GM19043 (cell line): ENCODE measurements around the gene ACIN1.
A peak's percentile ranks its signal among the peaks of the same experiment; 100 is the strongest.
"Not testable (repeated sequence)": the region's sequence is repeated elsewhere in the genome, so short reads cannot be mapped to it uniquely, and the experiment has no call there.

Experiments used
- ATAC-seq: cut with Tn5 transposase; IDR thresholded peaks from one replicate; pipeline ENCODE4 v1.9.1; 2021; ENCODE audit warnings: low read depth; ENCODE audit not compliant: unreplicated experiment

ACIN1 gene

GRCh38 chr14:23023022-23023794 lies 71.7 kb downstream of the ACIN1 start:
- ATAC-seq: no peak

- no peak for ATAC-seq
Observed at GRCh38 chr14:23021889-23022442, 73.0 kb downstream of the ACIN1 start.

GRCh38 chr14:23021434-23021833 lies 73.5 kb downstream of the ACIN1 start:
- ATAC-seq: no peak

- no peak for ATAC-seq
Observed at GRCh38 chr14:23020143-23021128, 74.5 kb downstream of the ACIN1 start.

DNA sequence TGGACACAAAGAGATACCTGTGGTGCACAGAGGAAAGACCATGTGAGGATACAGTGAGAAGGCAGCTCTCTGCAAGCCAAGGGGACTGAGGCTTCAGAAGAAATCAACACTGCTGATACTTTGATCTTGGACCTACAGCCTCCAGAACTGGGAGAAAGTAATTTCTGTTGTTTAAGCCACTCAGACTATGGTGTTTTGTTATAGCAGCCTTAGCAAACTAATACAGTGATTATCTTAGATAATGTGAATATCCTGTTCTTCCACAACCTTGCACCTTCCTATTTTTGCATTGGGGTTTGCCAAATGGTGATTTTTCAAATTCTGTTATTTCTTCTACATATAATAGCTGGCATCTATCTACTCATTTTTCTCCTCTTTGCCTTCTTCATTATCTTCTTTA lies 76.8 kb downstream of the ACIN1 start:
- no peak for ATAC-seq

- no peak for ATAC-seq
Observed at GRCh38 chr14:23017091-23017490, 77.8 kb downstream of the ACIN1 start.

DNA sequence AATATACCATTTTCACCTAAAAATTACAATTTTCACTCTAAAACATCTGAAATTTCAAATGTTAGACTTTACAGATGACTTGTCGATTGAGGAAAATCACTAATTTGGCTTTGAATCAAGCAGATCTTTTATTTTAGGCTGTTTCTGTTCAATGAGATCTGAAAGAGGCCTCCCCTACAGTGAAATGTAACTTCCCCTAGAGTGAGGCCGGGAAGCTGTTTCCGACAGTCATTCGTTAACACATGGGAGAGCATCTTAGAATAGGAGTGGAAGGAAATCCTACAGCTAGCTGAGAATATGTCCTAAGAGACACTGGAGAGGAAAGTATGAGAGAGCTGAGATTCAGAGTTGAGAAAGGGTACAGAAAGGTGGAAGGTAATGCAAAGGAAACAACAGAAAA lies 79.3 kb downstream of the ACIN1 start:
- no peak for ATAC-seq

GRCh38 chr14:23013749-23014054 lies 81.2 kb downstream of the ACIN1 start:
- ATAC-seq: not testable (repeated sequence)

DNA sequence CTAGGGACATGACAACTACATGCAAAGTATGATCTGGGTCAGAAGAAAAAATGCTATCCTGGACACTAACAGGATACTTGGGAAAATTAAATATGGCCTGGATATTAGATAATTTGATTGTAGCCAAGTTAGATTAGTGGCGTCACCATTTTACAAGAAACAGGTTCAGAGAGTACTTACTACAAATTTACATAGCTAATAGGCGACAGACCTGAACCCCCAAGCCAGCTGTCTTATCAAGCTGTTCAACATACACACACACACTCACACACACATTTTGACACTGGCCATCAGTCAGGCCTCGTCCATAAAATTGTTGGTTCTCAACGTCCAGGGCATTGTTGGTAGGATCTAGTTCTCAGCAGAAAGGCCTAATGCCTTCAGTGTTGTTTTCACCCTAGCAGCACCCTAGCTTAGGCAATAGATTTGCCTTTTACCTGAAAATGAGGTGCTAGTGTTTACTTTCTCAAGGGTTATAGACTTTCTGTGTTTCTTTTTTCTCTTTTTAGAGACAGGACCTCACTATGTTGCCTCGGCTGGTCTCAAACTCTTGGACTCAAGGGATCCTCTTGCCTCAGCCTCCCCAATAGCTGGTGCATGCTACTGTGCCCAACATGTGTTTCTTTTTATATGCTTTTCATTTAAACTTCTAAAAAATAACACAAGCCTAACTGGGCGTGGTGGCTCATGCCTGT lies 81.7 kb downstream of the ACIN1 start:
- no peak for ATAC-seq

DNA sequence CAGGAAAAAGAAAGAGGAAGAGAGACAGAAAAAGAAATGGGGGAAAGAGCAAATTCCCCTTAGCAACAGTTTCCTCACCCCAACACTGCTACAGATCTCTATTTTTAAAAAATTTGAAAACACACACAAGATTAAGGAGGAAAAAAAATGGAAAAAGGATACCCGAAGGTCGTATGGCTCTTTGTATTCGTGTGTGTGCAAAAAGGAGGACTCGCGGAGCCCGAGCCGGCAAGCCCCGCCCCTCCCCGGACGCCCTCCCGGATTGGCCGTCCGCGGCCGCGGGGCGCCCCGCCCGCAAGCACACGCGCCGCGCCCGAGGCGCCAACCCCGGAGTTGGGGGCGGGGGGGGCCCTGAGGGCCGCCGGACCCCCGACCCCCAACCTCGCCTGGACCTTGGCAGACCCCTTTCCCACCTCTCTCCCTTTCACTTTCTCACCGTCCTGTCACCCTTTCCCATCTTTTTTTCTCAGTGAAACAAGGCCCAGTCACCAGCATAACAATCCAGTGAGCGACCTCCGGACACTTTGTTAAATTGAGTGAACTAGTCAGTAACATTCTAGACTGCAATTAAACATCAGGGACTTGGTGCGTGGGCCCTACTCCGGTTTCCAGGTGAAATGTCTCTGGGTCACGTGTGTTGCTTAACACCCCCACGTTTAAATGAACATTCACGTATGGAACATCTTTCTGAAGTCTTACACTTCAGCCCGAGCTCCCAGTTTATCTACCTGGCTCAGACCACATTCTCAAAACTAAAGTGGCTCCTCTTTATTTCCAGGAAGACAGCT lies 84.8 kb downstream of the ACIN1 start, which contains the start of gene C14orf93:
Gene C14orf93 (minus strand): TSS at position 205 of the 788 bp plus-strand sequence. CDS start 11,120 bp downstream, outside the sequence.
- peak; percentile 33 for ATAC-seq

DNA sequence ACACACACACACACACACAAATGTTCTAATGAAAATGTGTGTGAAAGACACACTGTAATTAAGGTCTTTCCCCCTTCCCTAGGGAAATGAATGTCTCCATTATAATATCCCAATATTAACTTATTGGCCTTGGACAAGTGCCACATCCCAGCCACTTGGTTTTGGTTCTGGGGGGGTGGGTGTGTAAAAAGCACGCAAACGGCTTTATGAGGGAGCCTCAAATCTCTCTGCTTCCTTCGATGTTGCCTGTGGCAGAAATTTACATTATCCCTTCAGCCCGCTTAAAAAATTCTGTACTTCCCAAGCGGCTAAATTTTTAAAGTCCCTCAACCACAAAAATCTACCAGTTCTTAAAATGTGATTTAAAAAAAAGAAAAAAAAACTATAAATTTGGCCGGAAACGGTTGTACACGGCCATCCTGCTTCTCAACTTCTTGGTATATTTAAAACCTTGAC lies 85.4 kb downstream of the ACIN1 start:
- ATAC-seq: no peak

DNA sequence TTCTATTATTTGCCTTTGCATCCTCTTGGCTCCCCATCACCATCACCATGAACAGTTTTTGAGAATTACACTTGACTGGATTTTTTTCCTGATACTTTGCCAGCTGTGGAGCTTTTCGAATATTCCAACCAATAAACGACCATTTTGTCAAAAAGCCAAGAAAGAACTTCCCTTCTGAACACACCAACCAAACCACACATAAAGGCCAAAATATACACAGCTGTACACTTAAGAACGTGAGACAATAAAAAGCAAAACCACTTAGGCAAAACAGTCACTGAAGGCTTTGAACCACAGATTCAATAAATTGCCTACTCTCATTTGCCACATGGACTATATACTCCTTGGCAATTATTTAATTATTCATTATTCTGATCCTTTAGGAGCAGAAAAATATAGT lies 86.1 kb downstream of the ACIN1 start:
- ATAC-seq: no peak
